Ovary (tissue), 3 donors: ENCODE data around the gene GRSF1.
"Not testable (repeated sequence)": the region's sequence is repeated elsewhere in the genome, so short reads cannot be mapped to it uniquely, and the experiment has no call there.

Experiments used
- EP300 ChIP-seq: sonication (generic); formaldehyde crosslinking; IDR thresholded peaks from one replicate; pipeline ENCODE4 v1.6.1; 2017; ENCODE audit warnings: antibody characterized with exemption
- POLR2A ChIP-seq: fragments of 450-650 bp; IDR thresholded peaks from one replicate; pipeline ENCODE4 v1.6.1; 2017; ENCODE audit warnings: antibody characterized with exemption, mild to moderate bottlenecking, moderate library complexity
- TF ChIP-seq, protein P1 (sequence below), 3 donors: fragments of 450-650 bp in 2 of 3; fragments of 200-600 bp in 1 of 3; IDR thresholded peaks; one replicate each; pipeline versions ENCODE4 v1.5.1 to v1.8.0; 2016 to 2022; ENCODE audit warnings: antibody characterized with exemption in 3 of 3, mild to moderate bottlenecking in 1 of 3
- donor health status: DM: no; HTN: no; CAD: no.

DNA sequence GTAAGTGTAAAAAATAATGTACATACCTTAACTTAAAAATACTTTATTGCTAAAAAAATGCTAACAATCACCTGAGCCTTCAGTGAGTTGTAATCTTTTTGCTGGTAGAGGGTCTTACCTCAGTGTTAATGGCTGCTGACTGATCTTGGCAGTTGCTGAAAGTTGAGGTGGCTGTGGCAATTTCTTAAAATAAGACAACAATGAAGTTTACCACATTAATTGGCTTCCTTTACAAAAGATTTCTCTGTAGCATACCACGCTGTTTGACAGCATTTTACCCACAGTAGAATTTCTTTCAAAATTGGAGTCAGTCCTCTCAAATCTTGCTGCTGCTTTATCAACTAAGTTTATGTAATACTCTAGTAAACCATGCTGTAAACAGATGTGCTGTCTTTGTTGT lies 70.3 kb downstream of the GRSF1 start:
- TF ChIP-seq, protein P1, sequence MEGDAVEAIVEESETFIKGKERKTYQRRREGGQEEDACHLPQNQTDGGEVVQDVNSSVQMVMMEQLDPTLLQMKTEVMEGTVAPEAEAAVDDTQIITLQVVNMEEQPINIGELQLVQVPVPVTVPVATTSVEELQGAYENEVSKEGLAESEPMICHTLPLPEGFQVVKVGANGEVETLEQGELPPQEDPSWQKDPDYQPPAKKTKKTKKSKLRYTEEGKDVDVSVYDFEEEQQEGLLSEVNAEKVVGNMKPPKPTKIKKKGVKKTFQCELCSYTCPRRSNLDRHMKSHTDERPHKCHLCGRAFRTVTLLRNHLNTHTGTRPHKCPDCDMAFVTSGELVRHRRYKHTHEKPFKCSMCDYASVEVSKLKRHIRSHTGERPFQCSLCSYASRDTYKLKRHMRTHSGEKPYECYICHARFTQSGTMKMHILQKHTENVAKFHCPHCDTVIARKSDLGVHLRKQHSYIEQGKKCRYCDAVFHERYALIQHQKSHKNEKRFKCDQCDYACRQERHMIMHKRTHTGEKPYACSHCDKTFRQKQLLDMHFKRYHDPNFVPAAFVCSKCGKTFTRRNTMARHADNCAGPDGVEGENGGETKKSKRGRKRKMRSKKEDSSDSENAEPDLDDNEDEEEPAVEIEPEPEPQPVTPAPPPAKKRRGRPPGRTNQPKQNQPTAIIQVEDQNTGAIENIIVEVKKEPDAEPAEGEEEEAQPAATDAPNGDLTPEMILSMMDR (IDR thresholded peaks at IDR 0.05), result not testable (repeated sequence)
- not testable (repeated sequence) for TF ChIP-seq POLR2A, EP300
